GM12872 (cell line): ENCODE measurements around the gene ASTN2.

Source experiments
- CTCF ChIP-seq: IDR thresholded peaks from 3 replicates; pipeline ENCODE4 v1.5.1; 2011; ENCODE audit warnings: low read depth, mild to moderate bottlenecking, low read length, moderate library complexity; ENCODE audit not compliant: insufficient read depth

Gene ASTN2

DNA sequence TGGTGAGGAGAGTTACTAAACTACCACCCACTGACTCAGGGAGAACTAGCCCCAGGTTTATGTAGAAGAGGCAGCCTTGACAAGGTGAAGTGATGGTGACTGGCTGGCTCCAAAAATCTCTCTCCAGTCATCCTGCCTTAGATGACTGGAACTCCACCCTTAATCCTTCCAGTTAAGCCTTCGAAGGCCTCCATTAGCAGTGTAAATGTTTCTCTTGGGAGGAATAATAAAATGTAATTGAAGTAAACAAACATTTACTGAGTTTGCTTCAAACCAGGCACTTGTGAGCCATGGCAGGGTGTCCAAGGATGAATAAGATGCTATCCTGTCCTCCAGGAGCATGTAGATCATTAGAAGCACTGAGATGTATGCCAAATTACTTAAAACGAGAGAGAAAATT lies 35.5 kb downstream of the ASTN2 start:
- TF ChIP-seq CTCF, result no peak

- no peak for TF ChIP-seq CTCF
These were observed 37.8 kb downstream of the ASTN2 start for GRCh38 chr9:117377046-117377445.

DNA sequence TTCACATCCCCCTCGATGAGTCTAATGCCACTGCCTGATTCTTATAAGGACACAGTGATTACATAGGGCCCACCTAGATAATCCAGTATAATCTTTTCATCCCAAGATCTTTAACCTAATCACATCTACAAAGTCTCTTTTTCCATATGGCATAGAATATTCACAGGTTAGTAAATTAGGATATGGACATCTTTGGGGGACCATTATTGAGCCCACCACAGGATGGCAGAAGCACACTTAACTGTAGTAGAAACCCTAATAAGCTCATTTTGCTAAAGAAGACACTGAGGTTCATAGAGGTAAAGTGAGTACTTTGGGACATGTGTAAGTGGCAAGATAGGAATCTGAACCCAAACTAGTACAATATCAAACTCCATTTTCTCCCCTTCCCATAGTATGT lies 38.9 kb downstream of the ASTN2 start:
- no peak for TF ChIP-seq CTCF

DNA sequence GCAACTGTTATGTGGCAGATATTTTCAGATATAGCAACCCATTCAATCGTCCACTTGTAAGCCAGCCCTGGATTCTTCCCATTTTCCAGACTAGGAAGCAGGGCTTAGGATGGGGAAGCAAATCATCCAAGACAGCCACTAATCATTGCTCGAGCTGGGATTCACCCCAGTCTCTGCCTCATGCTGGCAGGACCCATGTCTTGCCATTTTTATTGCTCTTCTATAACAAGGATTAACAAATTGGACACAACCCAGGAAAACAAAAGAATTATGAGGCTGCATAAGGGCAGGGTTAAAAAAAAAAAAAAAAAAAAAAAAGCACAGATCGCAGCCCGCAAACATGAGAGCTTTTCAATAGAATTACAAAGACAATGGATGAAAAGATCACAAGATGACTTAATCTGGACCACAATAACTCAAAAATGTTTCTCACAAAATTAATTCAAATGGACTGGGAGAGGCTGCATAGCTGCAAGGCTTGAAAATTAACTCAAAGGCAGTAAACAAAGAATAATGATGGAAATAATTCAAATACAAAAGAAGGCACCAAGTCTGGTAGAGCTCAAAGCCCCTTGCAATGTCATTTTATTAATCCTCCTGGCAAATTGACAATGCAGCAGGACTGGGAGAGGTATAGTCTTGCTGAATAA lies 40.7 kb downstream of the ASTN2 start:
- TF ChIP-seq CTCF, result no peak

DNA sequence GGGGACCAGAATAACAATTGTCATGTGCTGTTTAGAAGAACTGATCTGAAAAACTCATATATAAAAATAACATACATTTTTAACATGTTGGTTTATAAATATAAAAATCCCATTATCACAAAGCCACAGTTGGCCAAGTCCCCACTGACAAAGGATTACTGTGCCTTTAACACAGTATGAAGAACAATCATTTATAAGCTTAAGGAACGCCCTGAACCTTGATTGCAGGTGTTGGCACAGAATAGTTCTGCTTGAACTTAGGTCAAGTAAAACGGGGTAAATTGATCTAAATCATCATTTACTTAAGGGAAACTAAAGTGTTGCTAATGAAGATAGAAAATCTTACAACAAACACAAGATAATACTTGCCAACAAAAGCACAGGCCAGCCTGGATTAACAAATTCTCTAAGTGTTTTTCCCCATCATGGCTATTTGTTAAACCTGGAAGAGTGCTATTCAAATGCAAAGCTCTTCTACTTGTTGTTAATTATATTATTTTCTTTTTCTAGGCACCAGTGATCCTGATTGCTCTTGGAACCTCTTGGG lies 46.1 kb downstream of the ASTN2 start:
- TF ChIP-seq CTCF, result no peak

DNA sequence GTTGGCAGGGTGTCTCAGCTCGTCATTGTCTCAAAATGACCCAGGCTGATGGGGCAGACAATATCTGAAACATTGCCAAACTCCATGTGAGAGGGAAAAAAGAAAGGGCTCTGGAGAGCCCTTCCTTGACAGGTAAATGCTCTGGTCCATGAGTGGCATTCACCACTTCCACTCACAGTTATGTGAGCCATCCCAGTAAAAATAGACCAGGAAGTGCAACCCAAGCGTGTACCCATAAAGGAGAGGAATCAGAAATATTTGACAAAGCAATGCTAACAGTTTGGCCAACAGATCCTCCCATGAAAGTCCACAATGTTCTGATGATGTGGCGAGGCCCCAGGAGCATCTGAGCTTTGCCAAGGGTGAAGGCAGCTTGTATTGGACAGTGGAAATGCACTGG lies 49.4 kb downstream of the ASTN2 start:
- no peak for TF ChIP-seq CTCF

DNA sequence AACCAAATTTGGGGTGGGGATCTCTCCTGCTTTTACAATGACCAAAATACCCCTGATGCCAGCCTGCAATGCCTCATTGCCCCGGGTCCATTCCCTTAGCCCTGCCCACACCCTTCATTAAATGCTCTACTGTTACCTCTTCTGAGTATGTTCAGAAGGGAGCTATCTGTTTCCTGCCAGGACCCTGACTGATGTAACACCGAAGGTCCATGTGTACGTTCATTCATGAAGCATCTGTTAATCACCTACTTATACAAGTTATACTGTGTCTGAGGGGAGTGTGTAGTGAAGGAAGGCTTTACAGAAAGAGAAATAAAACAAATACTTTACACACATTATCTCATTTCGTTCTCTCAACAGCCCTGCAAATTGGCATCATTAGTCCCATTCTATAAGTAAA lies 51.9 kb downstream of the ASTN2 start:
- TF ChIP-seq CTCF, result no peak
